MCF 10A (cell line): ENCODE data around the gene SDK2. TPM values are rescaled to one million over a fixed set of nuclear protein-coding genes. Genes with fewer than 3 reads are reported as not detected.

Source experiments
- BruUV-seq: library from RNA; stranded (reverse); fragments of 400-500 nt; replicated peaks from 2 replicates; lab custom pipeline; 2021; lab: Mats Ljungman, UMichigan
- CTCF ChIA-PET: fragments of 300-600 bp; sonication (Branson Sonifier 250); formaldehyde crosslinking; extraction: SDS; loops from one replicate; lab custom pipeline; 2021; ENCODE audit warnings: antibody characterized with exemption, inconsistent platforms; lab: Yijun Ruan, JAX
- POLR2A ChIA-PET: fragments of 300-600, 350-650 bp; sonication (Branson Sonifier 250); formaldehyde crosslinking; extraction: SDS; loops from one replicate; lab custom pipeline; 2020; ENCODE audit warnings: antibody characterized with exemption, inconsistent platforms; lab: Yijun Ruan, JAX
- DNase-seq: peaks from one replicate; pipeline ENCODE4 v3.0.0-alpha.2; 2018; ENCODE audit not compliant: unreplicated experiment
- H3K27ac Mint-ChIP-seq: one replicate; pipeline ENCODE4 v1.8.0; 2022; ENCODE audit warnings: mild to moderate bottlenecking, low read depth, mixed read lengths; ENCODE audit not compliant: unreplicated experiment
- H3K27me3 Mint-ChIP-seq: one replicate; pipeline ENCODE4 v1.8.0; 2022; ENCODE audit warnings: mixed read lengths; ENCODE audit not compliant: insufficient read depth, unreplicated experiment
- H3K36me3 Mint-ChIP-seq: one replicate; pipeline ENCODE4 v1.8.0; 2022; ENCODE audit warnings: mild to moderate bottlenecking, moderate library complexity, mixed read lengths; ENCODE audit not compliant: insufficient read depth, unreplicated experiment
- H3K4me1 Mint-ChIP-seq: one replicate; pipeline ENCODE4 v1.8.0; 2022; ENCODE audit warnings: mixed read lengths; ENCODE audit not compliant: insufficient read depth, unreplicated experiment
- H3K4me3 Mint-ChIP-seq: one replicate; pipeline ENCODE4 v1.8.0; 2022; ENCODE audit warnings: mild to moderate bottlenecking, moderate library complexity, mixed read lengths; ENCODE audit not compliant: unreplicated experiment
- H3K9me3 Mint-ChIP-seq: one replicate; pipeline ENCODE4 v1.8.0; 2022; ENCODE audit warnings: mixed read lengths; ENCODE audit not compliant: unreplicated experiment
- CTCF ChIP-seq: fragments of 200-600 bp; IDR thresholded peaks from one replicate; pipeline ENCODE4 v1.8.0; 2022; ENCODE audit warnings: antibody characterized with exemption, mild to moderate bottlenecking; ENCODE audit not compliant: unreplicated experiment
- intact Hi-C: fragments of 100-400 bp; cut with micrococcal nuclease; formaldehyde crosslinking; loops from 2 replicates; pipeline ENCODE4 v1.14.1; 2022
- total RNA-seq: library from RNA; stranded (reverse); gene quantifications from 2 replicates; pipeline ENCODE4 v1.2.3, GENCODE V29; 2022

SDK2 gene
- total RNA-seq, 1 experiment from 2014 or later = not detected

- DNase-seq = no peak
- intact Hi-C loops = loop anchor here (5.0 to 10.0 kb wide), 2 partner anchors 162 to 166 kb away; no protein-coding TSS in a partner anchor
- BruUV-seq = no TSS peak
- ChIA-PET POLR2A (no interaction called here), CTCF (interaction anchor here (0.6 to 0.7 kb wide), 2 partner anchors 227 to 834 kb away, joined by 3 read pairs; no protein-coding TSS in a partner anchor)
- no peak overlapping the region for H3K4me3 Mint-ChIP-seq
- no peak overlapping the region for H3K27ac Mint-ChIP-seq
- peaks cover 5% of the 10 kb centered on the region for H3K4me1 Mint-ChIP-seq
- TF ChIP-seq CTCF = no peak
- no peaks in the 10 kb centered on the region for H3K36me3 Mint-ChIP-seq
- H3K27me3 Mint-ChIP-seq = no peaks in the 10 kb centered on the region
- H3K9me3 Mint-ChIP-seq = no peaks in the 10 kb centered on the region
Observed at GRCh38 chr17:73423159-73423715, 221.0 kb downstream of the SDK2 start.

- intact Hi-C loops = loop anchor here (5.0 to 10.0 kb wide), 2 partner anchors 163 to 165 kb away; no protein-coding TSS in a partner anchor
- no peak overlapping the region for H3K27ac Mint-ChIP-seq
- no peak overlapping the region for H3K4me3 Mint-ChIP-seq
- H3K27me3 Mint-ChIP-seq = no peaks in the 10 kb centered on the region
- H3K9me3 Mint-ChIP-seq = no peaks in the 10 kb centered on the region
- ChIA-PET POLR2A (no interaction called here), CTCF (interaction anchor here (0.6 to 1.2 kb wide), 3 partner anchors 15 to 991 kb away, joined by 3 to 8 read pairs (median 4); no protein-coding TSS in a partner anchor)
- H3K36me3 Mint-ChIP-seq = no peaks in the 10 kb centered on the region
- no peak for TF ChIP-seq CTCF
- no TSS peak for BruUV-seq
- peaks cover 5% of the 10 kb centered on the region for H3K4me1 Mint-ChIP-seq
- no peak for DNase-seq
Observed at GRCh38 chr17:73422121-73422520, 222.1 kb downstream of the SDK2 start.

GRCh38 chr17:73420897-73421296 lies 223.3 kb downstream of the SDK2 start:
- ChIA-PET CTCF (interaction anchor here (0.6 to 1.4 kb wide), 3 partner anchors 9 to 261 kb away, joined by 3 to 8 read pairs (median 6); no protein-coding TSS in a partner anchor), POLR2A (interaction anchor here (0.9 kb wide), 1 partner anchor 11 kb away, joined by 6 read pairs; no protein-coding TSS in a partner anchor)
- Mint-ChIP-seq H3K27me3 (no peaks in the 10 kb centered on the region), H3K4me3 (no peak overlapping the region), H3K27ac (no peak overlapping the region), H3K36me3 (no peaks in the 10 kb centered on the region), H3K9me3 (no peaks in the 10 kb centered on the region), H3K4me1 (peaks cover 5% of the 10 kb centered on the region)
- intact Hi-C loops = loop anchor here (5.0 to 10.0 kb wide), 2 partner anchors 164 kb away; no protein-coding TSS in a partner anchor
- no TSS peak for BruUV-seq
- no peak for TF ChIP-seq CTCF
- peak; percentile 84 for DNase-seq

GRCh38 chr17:73419881-73420280 lies 224.4 kb downstream of the SDK2 start:
- ChIA-PET POLR2A (no interaction called here), CTCF (interaction anchor here (1.8 kb wide), 1 partner anchor 9 kb away, joined by 5 read pairs; no protein-coding TSS in a partner anchor)
- Mint-ChIP-seq H3K27me3 (no peaks in the 10 kb centered on the region), H3K4me1 (peaks cover 5% of the 10 kb centered on the region), H3K36me3 (no peaks in the 10 kb centered on the region), H3K9me3 (no peaks in the 10 kb centered on the region), H3K4me3 (no peak overlapping the region), H3K27ac (no peak overlapping the region)
- no peak for DNase-seq
- intact Hi-C loops = loop anchor here (5.0 to 10.0 kb wide), 2 partner anchors 163 to 165 kb away; no protein-coding TSS in a partner anchor
- no TSS peak for BruUV-seq
- no peak for TF ChIP-seq CTCF
